Raji (cell line): ENCODE data around the gene PKIB.

Experiments
- POLR2A ChIP-seq: IDR thresholded peaks from 2 replicates; pipeline ENCODE4 v1.6.1; 2011; ENCODE audit warnings: low read depth, low read length, control low read depth; ENCODE audit not compliant: insufficient read depth

Gene PKIB

DNA sequence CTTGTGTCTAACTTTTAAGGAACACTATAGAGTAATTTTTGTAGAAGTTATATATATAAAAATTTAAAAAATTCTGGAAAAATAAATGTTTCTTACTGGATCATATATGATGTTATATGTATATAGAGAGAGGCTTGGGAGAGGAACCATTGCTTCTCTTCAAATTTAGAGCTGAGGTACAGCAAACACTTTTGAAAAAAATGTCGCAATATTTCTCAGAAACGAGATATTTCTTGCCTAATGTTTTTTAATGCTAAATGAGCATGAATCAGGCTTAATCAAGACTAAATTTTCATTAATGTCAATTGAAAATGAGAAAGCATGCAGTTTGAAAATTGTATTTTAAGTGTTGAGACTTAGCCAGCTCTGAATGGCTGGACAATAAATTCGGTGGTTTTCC, 2.6 kb downstream of the PKIB start:
- TF ChIP-seq POLR2A = no peak

DNA sequence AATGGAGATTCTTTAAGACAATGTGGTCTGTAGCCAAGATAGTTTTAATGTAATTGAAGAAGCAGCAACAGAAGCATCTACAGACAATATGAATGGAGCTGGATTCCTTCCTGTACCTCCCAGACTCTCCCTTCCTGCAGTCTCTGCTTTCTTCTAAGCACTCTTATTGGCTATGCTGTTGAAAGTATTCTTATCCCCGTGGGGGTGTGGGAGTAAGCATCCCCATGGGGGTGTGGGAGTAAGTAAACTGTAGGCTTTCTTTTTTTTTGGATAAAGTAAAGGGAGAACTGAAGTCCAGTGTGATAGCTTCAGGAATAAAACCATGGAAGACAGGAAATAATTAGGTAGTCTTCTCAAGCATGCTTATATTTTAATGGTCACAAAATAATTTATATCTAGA, 4.1 kb downstream of the PKIB start:
- TF ChIP-seq POLR2A = no peak

DNA sequence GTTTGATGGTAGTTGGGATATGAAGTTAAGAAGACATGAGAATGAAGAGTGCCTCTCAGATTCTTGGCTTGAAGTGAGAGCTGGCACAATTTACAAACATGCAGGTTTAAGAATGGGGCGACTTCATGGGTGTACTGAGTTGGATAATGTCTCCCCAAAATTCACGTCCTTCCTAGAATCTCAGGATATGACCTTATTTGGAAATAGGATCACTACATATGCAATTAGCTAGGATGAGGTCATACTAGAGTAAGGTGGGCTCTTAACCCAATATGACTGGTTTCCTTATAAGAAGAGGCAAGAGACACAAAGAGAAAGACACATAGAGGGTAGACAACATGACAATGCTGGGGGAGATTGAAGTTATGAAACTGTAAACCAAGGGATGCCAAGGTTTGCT, 5.2 kb downstream of the PKIB start:
- TF ChIP-seq POLR2A = no peak

DNA sequence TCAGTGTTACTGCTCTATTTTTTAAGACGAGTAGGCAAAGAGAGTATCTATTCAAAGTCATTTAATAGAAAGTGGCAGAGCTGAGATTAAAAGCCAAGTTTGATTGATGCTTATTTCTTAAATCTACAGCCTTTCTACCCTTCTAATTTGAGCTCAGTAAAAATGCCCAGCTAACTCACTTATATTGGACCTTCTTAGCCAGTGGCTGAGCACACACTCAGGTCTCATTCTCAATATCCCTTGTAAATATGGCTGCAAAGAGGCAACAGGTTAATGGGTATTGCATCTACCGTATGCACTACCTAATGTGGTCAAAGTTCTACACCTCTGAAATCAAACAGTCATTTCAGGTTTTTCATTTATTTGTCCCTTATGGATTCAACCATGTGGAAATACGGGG, 6.7 kb downstream of the PKIB start:
- TF ChIP-seq POLR2A = no peak

DNA sequence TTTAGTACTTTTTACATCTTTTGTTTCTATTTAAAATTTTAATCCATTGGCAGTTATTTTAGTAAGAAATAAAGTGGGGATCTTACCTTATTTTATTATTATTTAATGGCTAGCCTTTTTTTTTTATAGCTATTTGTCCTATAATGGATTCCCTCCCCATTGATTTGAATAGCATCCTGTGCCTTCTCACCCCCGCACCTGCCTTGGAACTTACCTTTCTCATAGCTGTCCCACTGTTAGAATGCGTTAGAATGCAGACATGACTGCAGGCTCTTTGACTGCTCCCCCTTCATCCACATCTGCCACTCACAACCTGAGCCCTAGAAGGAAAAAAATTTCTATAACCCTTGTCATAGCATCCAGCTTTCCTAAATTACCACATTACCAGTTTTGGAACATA, 9.1 kb downstream of the PKIB start:
- no peak for TF ChIP-seq POLR2A

- no peak for TF ChIP-seq POLR2A
These were observed 10.2 kb downstream of the PKIB start for GRCh38 chr6:122620428-122620827.

DNA sequence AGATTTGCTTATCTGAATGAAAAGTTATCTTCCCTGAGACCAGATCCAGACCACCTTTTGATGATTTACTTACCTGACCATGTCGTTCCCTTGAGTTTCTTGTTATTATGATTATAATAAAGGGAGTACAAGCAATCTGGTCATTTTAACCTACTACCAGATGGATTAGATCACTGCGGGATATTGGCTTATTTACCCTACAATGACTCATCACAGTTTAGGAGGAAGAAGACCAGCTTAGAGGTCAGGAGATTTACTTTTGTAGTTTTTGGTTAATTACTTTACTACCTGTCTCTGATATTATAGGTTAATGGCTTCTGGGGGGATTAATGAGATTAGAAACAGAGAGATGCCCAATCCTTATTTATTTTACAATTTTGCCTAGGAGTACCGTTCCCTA, 10.7 kb downstream of the PKIB start:
- no peak for TF ChIP-seq POLR2A

DNA sequence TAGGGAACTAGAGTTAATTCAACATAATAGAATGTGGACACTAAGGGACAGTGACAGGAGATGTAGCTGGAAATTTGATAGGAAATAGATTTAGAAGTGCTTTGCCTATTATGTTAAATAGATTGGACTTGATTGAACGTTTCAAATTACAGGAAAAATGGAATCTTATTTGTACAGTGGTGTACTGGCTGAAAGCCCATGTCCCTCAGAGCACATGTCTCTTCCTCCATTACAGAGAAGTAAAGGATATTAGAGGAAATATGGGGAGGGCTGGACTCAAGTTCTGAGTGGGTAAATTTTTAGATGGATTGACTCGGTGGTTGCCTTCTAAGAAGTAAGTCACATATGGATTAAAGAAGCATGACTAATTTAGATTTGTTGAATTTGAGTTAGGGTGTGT, 11.4 kb downstream of the PKIB start:
- no peak for TF ChIP-seq POLR2A

DNA sequence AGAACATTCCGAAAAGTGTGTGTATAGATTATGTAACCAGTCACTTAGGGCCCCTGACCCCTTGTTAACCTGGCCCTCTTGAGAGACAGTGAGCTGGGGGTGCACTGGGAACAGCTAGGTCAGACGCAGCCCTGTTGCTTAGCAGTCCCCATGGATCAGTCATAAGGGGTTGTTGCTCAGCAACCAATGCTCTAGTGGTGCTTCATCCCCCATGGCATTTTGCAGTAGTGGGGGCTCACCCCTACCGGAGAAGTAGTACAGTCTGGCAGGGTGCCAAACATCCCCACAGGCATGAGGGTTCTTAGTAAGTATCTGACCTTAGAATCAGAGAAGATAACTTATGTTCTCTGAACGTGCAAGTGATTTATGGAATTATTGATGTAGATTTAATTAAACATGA, 12.3 kb downstream of the PKIB start:
- TF ChIP-seq POLR2A = no peak

DNA sequence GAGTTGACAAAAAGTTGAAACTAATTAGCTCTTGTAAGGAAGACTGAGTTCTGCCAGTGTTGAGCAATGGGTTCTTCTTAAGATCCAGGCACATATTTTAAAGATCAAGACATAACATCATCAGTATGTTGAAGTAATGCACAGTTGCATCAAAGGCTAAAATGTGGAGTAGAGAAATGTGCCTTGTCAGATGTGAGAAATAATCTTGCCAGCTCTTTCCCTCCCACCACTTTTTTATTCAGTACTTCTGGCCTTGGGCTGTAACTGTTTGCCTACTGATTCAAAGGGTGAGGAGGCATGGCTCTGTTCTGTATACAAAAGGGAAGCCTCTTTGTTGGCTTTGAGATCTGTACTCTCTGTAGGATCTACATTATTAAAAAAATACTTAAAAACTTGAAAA, 13.1 kb downstream of the PKIB start:
- no peak for TF ChIP-seq POLR2A

- TF ChIP-seq POLR2A = no peak
These were observed 14.6 kb downstream of the PKIB start for GRCh38 chr6:122624853-122625252.

DNA sequence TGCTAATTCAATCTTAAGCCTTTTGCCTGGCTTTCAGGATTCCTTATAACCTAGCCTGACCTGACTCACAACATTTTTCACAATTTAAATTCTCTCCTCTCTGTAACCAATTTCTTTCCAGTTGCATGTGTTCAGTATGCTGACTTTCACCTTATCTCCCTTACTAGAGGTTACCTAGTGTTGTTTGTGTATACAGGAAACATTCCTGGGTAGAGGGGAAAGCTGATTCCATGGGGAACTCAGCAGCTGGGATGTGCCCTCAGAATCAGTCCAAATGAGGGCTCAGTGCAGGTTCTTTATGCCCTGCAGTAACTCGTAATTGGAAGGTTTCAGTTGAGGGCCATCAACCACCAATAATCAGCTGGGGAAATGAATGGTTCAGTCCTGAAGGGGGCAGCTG, 18.5 kb downstream of the PKIB start:
- no peak for TF ChIP-seq POLR2A

DNA sequence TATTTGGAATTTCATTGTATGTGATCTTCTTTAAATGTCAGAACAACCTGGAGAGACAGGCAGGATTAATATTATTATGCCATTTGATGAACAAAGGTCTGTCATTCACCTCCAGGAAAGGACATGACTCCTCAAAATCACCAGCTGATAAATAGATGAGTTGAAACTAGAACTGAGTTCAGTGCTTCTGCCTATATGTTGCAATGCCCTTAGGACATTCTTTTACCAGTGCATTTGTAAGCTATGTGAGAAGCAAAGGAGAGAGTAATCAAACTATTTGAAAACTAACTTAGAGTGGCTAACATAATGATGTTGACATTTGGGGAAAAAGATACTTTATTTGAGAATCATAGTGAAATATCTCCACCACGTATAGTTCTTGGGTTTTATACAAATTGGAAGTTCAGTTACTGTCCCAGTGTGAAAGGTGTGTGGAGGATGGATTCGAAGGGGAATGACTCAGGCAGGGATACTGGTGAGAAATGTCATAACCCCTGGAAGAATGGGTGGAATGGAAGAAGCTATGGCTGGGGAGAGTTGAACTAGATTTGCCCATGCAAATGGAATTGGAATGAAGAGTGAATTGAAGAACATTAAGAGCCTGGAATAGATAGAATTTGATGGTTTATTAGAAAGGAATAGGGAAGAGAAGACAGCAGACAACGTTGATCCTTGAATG, 21.5 kb downstream of the PKIB start:
- no peak for TF ChIP-seq POLR2A

- no peak for TF ChIP-seq POLR2A
These were observed 30.2 kb downstream of the PKIB start for GRCh38 chr6:122640366-122640765.

GRCh38 chr6:122641819-122642218, 31.6 kb downstream of the PKIB start:
- no peak for TF ChIP-seq POLR2A

DNA sequence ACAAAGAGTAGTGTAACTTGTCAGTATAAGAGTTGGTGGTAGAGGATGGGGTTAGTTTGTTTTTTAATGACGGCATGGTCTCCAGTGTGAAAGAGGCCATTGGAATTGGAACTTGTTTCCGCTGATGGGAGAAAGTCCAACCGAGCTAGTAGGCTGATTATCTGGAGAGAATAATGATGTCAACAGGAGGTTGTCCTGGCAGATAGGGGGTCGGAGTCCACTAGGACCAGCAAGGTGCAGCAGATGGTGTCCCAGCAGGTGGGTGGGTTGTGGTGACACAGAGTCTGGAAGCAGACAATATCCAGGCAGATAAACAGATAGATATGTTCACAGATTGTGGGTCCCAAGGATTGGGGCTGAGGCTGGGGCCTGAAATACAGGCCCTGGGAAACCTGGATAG, 35.1 kb downstream of the PKIB start:
- no peak for TF ChIP-seq POLR2A

- TF ChIP-seq POLR2A = no peak
These were observed 37.6 kb downstream of the PKIB start for GRCh38 chr6:122647765-122648164.
